Measurements from ENCODE around the gene JARID2. TPM values are rescaled to one million over a fixed set of nuclear protein-coding genes. Genes with fewer than 3 reads are reported as not detected.
A peak's percentile ranks its signal among the peaks of the same experiment; 100 is the strongest.

Gene JARID2
- total and polyA plus RNA-seq, 2 of the 13 experiments (the other 11 are each of a cell fraction or from before 2014, with no cell fraction given) = 7.5 to 10.3 TPM

GRCh38 chr6:15504581-15505350, 258.9 kb downstream of the JARID2 start (continued):
- TF ChIP-seq PRDM10 (CRISPR knock-in tag; IDR thresholded peaks at IDR 0.05; ENCODE audit: low read depth) = peak; percentile 74; the same call in 1 of the 2 replicates
- no peak for TF ChIP-seq SRSF4 (IDR thresholded peaks at IDR 0.05; ENCODE audit: low read depth, low read length, poor library complexity, severe bottlenecking)
- no peak for TF ChIP-seq ZNF660 (CRISPR knock-in tag; IDR thresholded peaks at IDR 0.05; ENCODE audit: borderline replicate concordance, low read depth)
- TF ChIP-seq ZNF607 (CRISPR knock-in tag; IDR thresholded peaks at IDR 0.05; ENCODE audit: borderline replicate concordance) = no peak
- TF ChIP-seq TSC22D2 (CRISPR knock-in tag; IDR thresholded peaks at IDR 0.05; ENCODE audit: borderline replicate concordance) = 0 out of 2 replicates have a peak, but pooled peaks have one; percentile 29
- TF ChIP-seq SP5 (CRISPR knock-in tag; IDR thresholded peaks at IDR 0.05; ENCODE audit: borderline replicate concordance, low read depth) = peak; percentile 37; the same call in 1 of the 2 replicates
- TF ChIP-seq, protein P1, sequence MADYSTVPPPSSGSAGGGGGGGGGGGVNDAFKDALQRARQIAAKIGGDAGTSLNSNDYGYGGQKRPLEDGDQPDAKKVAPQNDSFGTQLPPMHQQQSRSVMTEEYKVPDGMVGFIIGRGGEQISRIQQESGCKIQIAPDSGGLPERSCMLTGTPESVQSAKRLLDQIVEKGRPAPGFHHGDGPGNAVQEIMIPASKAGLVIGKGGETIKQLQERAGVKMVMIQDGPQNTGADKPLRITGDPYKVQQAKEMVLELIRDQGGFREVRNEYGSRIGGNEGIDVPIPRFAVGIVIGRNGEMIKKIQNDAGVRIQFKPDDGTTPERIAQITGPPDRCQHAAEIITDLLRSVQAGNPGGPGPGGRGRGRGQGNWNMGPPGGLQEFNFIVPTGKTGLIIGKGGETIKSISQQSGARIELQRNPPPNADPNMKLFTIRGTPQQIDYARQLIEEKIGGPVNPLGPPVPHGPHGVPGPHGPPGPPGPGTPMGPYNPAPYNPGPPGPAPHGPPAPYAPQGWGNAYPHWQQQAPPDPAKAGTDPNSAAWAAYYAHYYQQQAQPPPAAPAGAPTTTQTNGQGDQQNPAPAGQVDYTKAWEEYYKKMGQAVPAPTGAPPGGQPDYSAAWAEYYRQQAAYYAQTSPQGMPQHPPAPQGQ (CRISPR knock-in tag; IDR thresholded peaks at IDR 0.05; ENCODE audit: borderline replicate concordance) = no peak
- no peak; the same call in 1 of the 2 replicates for TF ChIP-seq ZNF777 (CRISPR knock-in tag; IDR thresholded peaks at IDR 0.05)
- TF ChIP-seq ZNF335 (CRISPR knock-in tag; IDR thresholded peaks at IDR 0.05) = 0 out of 2 replicates have a peak, but pooled peaks have one; percentile 47
- no peak for TF ChIP-seq SUZ12 (IDR thresholded peaks at IDR 0.05; ENCODE audit: low read depth, low read length)
- TF ChIP-seq ZFP36 (IDR thresholded peaks at IDR 0.05; ENCODE audit: borderline replicate concordance, low read depth, low read length, partially characterized antibody) = no peak
- TF ChIP-seq, protein P2, sequence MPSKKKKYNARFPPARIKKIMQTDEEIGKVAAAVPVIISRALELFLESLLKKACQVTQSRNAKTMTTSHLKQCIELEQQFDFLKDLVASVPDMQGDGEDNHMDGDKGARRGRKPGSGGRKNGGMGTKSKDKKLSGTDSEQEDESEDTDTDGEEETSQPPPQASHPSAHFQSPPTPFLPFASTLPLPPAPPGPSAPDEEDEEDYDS (CRISPR knock-in tag; IDR thresholded peaks at IDR 0.05) = 0 out of 2 replicates have a peak, but pooled peaks have one; percentile 32
- TF ChIP-seq HMG20B (CRISPR knock-in tag; conservative IDR thresholded peaks at IDR 0.05) = no peak
- no peak for TF ChIP-seq ZNF784 (CRISPR knock-in tag; IDR thresholded peaks at IDR 0.05; ENCODE audit: borderline replicate concordance)
- no peak for TF ChIP-seq ELF1 (CRISPR knock-in tag; IDR thresholded peaks at IDR 0.05)
- no peak for TF ChIP-seq ZBTB49 (CRISPR knock-in tag; IDR thresholded peaks at IDR 0.05; ENCODE audit: borderline replicate concordance)
- peak; percentile 53; the same call in 1 of the 2 replicates for TF ChIP-seq ZBTB3 (CRISPR knock-in tag; IDR thresholded peaks at IDR 0.05; ENCODE audit: borderline replicate concordance, low read depth)
- TF ChIP-seq ZBTB1 (CRISPR knock-in tag; IDR thresholded peaks at IDR 0.05; ENCODE audit: borderline replicate concordance) = no peak
- no peak for TF ChIP-seq ZNF746 (CRISPR knock-in tag; IDR thresholded peaks at IDR 0.05)

Measured in HepG2 (cell line).